ENCODE data around the gene ZNF770.

- no peak for TF ChIP-seq EZH2 (IDR thresholded peaks at IDR 0.05; ENCODE audit: low read length, unreplicated experiment)
- TF ChIP-seq CTCF (conservative IDR thresholded peaks at IDR 0.05; ENCODE audit: low read depth, low read length) = no peak
Observed at GRCh38 chr15:35007397-35007796, 19.3 kb upstream of the ZNF770 start.

Measured in PC-3 (cell line).